Muscle of leg (tissue), 11 donors: ENCODE data around the gene TBCB. TPM values are rescaled to one million over a fixed set of nuclear protein-coding genes. Genes with fewer than 3 reads are reported as not detected.

Experiments used
- DNase-seq: peaks from one replicate; pipeline ENCODE4 v3.0.0; 2013
- H3K27ac ChIP-seq: one replicate; pipeline ENCODE4 v1.5.1; 2013; ENCODE audit warnings: mild to moderate bottlenecking, low read length, control low read depth
- H3K27me3 ChIP-seq: one replicate; pipeline ENCODE4 v1.6.1; 2013; ENCODE audit warnings: low read length; ENCODE audit not compliant: control insufficient read depth, insufficient read depth
- H3K36me3 ChIP-seq: one replicate; pipeline ENCODE4 v1.6.1; 2013; ENCODE audit warnings: low read length; ENCODE audit not compliant: control insufficient read depth, insufficient read depth
- H3K4me1 ChIP-seq: one replicate; pipeline ENCODE4 v1.6.1; 2013; ENCODE audit warnings: low read length; ENCODE audit not compliant: control insufficient read depth, insufficient read depth
- H3K4me3 ChIP-seq: one replicate; pipeline ENCODE4 v1.5.1; 2013; ENCODE audit warnings: low read length, control low read depth
- H3K9me3 ChIP-seq: replicated peaks from 2 replicates; pipeline ENCODE4 v1.6.1; 2013; ENCODE audit warnings: low read depth, low read length; ENCODE audit not compliant: control insufficient read depth
- WGBS: methylation state at CpG from one replicate; pipeline ENCODE4 v1.1.5; 2013; ENCODE audit warnings: missing lambda C conversion rate; ENCODE audit not compliant: insufficient coverage; 5-methylcytosine and 5-hydroxymethylcytosine counted together
- polyA plus RNA-seq, 8 donors: library from polyadenylated mRNA; unstranded; fragments of 120-200 nt; gene quantifications; one replicate each; pipeline versions ENCODE4 v1.2.1 to v1.2.3, GENCODE V29; 2013; ENCODE audit warnings: inconsistent platforms in 1 of 8, low replicate concordance in 1 of 8; ENCODE audit not compliant: insufficient read length in 8 of 8, insufficient read depth in 1 of 8
- total RNA-seq: library from RNA; stranded (reverse); fragments of 120-200 nt; gene quantifications from one replicate; pipeline ENCODE4 v1.2.4, GENCODE V29; 2013

Gene TBCB
- total and polyA plus RNA-seq, 9 donors, result 86.5 to 129 (median 91.2) TPM

- WGBS, result 89% methylated on average over 7 of the region's 7 CpGs
Measured at GRCh38 chr19:36081894-36082293, 33.4 kb upstream of the TBCB start.

GRCh38 chr19:36082916-36083315, 32.4 kb upstream of the TBCB start:
- Histone ChIP-seq H3K4me3 (no peak overlapping the region), H3K27ac (no peak overlapping the region), H3K27me3 (no peaks in the 10 kb centered on the region), H3K4me1 (no peaks in the 10 kb centered on the region), H3K36me3 (peaks cover 40% of the 10 kb centered on the region), H3K9me3 (no peaks in the 10 kb centered on the region)
- 92% methylated on average over 12 of the region's 13 CpGs for WGBS
- no peak for DNase-seq

More at GRCh38 chr19:36081894-36082293, 33.4 kb upstream of the TBCB start:
- no peak for DNase-seq
- no peak overlapping the region for H3K4me3 ChIP-seq
- H3K27me3 ChIP-seq, result no peaks in the 10 kb centered on the region
- H3K27ac ChIP-seq, result no peak overlapping the region
- H3K4me1 ChIP-seq, result no peaks in the 10 kb centered on the region
- H3K9me3 ChIP-seq, result no peaks in the 10 kb centered on the region
- H3K36me3 ChIP-seq, result peaks cover 37% of the 10 kb centered on the region

GRCh38 chr19:36084231-36085009, 30.8 kb upstream of the TBCB start:
- DNase-seq, result no peak
- peaks cover 53% of the 10 kb centered on the region for H3K36me3 ChIP-seq
- H3K4me1 ChIP-seq, result no peaks in the 10 kb centered on the region
- no peaks in the 10 kb centered on the region for H3K27me3 ChIP-seq
- 86% methylated on average over 11 of the region's 12 CpGs for WGBS
- H3K27ac ChIP-seq, result no peak overlapping the region
- H3K4me3 ChIP-seq, result no peak overlapping the region
- no peaks in the 10 kb centered on the region for H3K9me3 ChIP-seq

GRCh38 chr19:36086326-36086725, 28.9 kb upstream of the TBCB start:
- H3K36me3 ChIP-seq, result peaks cover 66% of the 10 kb centered on the region

GRCh38 chr19:36089847-36090246, 25.4 kb upstream of the TBCB start:
- H3K36me3 ChIP-seq, result peaks cover 52% of the 10 kb centered on the region

More at GRCh38 chr19:36086326-36086725, 28.9 kb upstream of the TBCB start:
- Histone ChIP-seq H3K27ac (no peak overlapping the region), H3K4me3 (no peak overlapping the region), H3K4me1 (no peaks in the 10 kb centered on the region), H3K9me3 (no peaks in the 10 kb centered on the region), H3K27me3 (no peaks in the 10 kb centered on the region)
- DNase-seq, result no peak
- WGBS, result 97% methylated on average over 8 of the region's 9 CpGs

GRCh38 chr19:36090910-36091695, 24.2 kb upstream of the TBCB start:
- Histone ChIP-seq H3K4me1 (no peaks in the 10 kb centered on the region), H3K27ac (no peak overlapping the region), H3K36me3 (peaks cover 50% of the 10 kb centered on the region), H3K27me3 (no peaks in the 10 kb centered on the region), H3K4me3 (no peak overlapping the region), H3K9me3 (no peaks in the 10 kb centered on the region)
- DNase-seq, result no peak
- 70% methylated on average over 5 of the region's 13 CpGs for WGBS

More at GRCh38 chr19:36089847-36090246, 25.4 kb upstream of the TBCB start:
- Histone ChIP-seq H3K4me1 (no peaks in the 10 kb centered on the region), H3K27ac (no peak overlapping the region), H3K4me3 (no peak overlapping the region), H3K9me3 (no peaks in the 10 kb centered on the region), H3K27me3 (no peaks in the 10 kb centered on the region)
- 95% methylated on average over 2 of the region's 5 CpGs for WGBS
- DNase-seq, result no peak

- WGBS, result 94% methylated on average over 7 of the region's 7 CpGs
Measured at GRCh38 chr19:36092566-36092965, 22.7 kb upstream of the TBCB start.

GRCh38 chr19:36093146-36093662, 22.1 kb upstream of the TBCB start:
- H3K4me1 ChIP-seq, result no peaks in the 10 kb centered on the region
- no peak overlapping the region for H3K27ac ChIP-seq
- no peak for DNase-seq
- no peaks in the 10 kb centered on the region for H3K9me3 ChIP-seq
- H3K4me3 ChIP-seq, result no peak overlapping the region
- WGBS, result 82% methylated on average over 2 of the region's 5 CpGs
- H3K27me3 ChIP-seq, result no peaks in the 10 kb centered on the region
- H3K36me3 ChIP-seq, result peaks cover 44% of the 10 kb centered on the region

More at GRCh38 chr19:36092566-36092965, 22.7 kb upstream of the TBCB start:
- H3K4me1 ChIP-seq, result no peaks in the 10 kb centered on the region
- H3K36me3 ChIP-seq, result peaks cover 49% of the 10 kb centered on the region
- no peak overlapping the region for H3K4me3 ChIP-seq
- DNase-seq, result no peak
- H3K27ac ChIP-seq, result no peak overlapping the region
- H3K9me3 ChIP-seq, result no peaks in the 10 kb centered on the region
- no peaks in the 10 kb centered on the region for H3K27me3 ChIP-seq

- H3K27ac ChIP-seq, result no peak overlapping the region
Measured at GRCh38 chr19:36093687-36094086, 21.6 kb upstream of the TBCB start.

GRCh38 chr19:36097036-36097435, 18.2 kb upstream of the TBCB start:
- Histone ChIP-seq H3K27me3 (no peaks in the 10 kb centered on the region), H3K36me3 (peaks cover 33% of the 10 kb centered on the region), H3K9me3 (no peaks in the 10 kb centered on the region), H3K4me3 (no peak overlapping the region), H3K27ac (no peak overlapping the region), H3K4me1 (peaks cover 9% of the 10 kb centered on the region)
- DNase-seq, result no peak
- 92% methylated on average over 5 of the region's 6 CpGs for WGBS

More at GRCh38 chr19:36093687-36094086, 21.6 kb upstream of the TBCB start:
- Histone ChIP-seq H3K4me3 (no peak overlapping the region), H3K4me1 (no peaks in the 10 kb centered on the region), H3K27me3 (no peaks in the 10 kb centered on the region), H3K36me3 (peaks cover 40% of the 10 kb centered on the region), H3K9me3 (no peaks in the 10 kb centered on the region)
- WGBS, result no CpG with 5 or more reads among the region's 6 CpGs
- no peak for DNase-seq
